GM18907 (cell line): ENCODE data around the gene AK8.

Experiments used
- ATAC-seq: cut with Tn5 transposase; IDR thresholded peaks from one replicate; pipeline ENCODE4 v1.9.1; 2021; ENCODE audit warnings: mild to moderate bottlenecking, moderate library complexity; ENCODE audit not compliant: unreplicated experiment

The AK8 gene

GRCh38 chr9:132745756-132746709, 132.1 kb downstream of the AK8 start:
- no peak for ATAC-seq

DNA sequence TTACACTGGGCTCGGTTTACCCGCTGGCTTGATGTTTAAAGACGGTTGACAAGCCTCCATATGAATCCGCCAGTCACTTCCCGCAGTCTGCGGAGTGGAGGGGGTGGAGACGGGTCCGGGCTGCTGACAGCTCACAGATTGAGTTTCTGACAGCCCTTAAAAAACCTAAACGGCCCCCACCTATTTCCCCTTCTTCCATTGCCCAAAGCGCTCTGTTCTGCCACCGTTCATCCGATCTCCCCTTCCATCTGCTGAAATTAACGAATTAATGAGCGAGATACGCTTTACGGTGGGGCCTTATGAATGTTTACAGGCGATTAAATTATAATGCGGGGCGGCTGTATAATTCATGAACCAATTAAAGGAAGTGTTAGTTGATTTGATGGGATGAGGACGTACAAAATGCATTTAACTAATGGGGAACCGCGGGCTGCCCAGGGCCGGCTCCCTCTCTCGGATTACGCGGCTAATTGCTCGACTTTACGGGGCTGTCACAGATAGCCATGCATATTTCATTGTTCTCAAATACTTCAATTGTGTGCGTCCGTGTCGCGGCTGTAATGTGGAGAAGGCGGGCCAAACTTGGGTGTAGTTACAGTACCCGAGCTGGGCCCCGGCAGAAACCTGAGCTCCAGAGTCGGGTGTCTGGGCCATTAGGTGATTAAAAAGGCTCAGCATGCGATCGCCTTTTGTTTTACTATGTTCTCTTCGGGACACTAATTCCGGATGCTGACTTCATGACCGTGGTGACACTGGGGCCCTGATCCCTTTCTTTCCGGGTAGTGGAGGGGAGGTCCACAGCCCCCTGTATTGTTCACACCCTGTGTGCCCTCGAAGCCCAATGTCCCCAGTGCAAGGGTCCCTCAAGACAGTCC, 133.0 kb downstream of the AK8 start:
- no peak for ATAC-seq

DNA sequence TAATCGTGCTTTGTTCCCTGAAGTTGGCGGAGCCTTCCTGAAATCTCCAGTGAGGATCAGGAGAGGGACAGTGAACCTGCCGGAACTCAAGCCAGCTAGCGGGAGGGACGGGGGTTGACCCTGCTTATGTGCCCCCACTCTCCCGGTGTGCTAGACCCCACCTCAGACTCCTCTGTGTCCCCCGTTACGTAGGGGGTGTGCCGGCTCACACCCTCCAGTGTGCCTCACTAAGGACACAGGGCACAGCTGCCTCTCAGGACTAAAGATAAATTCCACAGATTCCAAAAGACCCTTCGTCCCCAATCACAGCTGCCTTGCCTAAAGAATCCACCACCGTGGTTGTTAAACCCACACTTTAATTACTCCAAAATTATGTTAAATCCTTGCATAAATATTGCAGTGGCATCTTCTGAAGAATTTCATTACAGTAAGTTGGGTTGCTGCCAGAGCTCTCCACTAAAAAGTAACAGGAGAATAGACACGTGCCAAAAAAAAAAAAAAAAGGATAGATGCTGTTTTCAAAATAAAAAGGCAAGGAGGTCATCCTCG, 134.1 kb downstream of the AK8 start:
- no peak for ATAC-seq

DNA sequence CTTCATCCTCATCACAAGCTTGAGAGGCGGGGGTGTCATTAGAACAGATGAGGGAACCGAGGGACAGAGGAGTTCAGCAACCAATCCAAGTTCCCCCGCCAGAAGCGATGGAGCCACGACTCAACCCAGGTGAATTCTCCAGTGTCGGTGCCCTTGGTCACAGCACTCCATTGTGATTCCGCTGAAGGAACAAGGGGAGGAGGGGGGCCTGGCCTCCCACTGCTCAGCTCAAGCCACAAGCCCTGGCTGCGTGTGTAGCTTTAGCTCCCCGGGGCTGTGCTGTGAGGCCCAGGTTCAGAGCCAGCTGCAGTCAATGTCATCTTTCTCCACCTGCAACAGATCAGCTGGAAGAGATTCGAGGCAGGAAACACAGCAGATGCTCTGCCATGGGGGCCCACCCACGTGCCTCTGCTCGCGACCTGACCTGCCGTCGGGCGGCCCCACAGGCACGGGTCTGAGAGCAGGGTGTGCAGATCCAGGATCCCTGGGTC, 135.2 kb downstream of the AK8 start:
- ATAC-seq, result no peak

DNA sequence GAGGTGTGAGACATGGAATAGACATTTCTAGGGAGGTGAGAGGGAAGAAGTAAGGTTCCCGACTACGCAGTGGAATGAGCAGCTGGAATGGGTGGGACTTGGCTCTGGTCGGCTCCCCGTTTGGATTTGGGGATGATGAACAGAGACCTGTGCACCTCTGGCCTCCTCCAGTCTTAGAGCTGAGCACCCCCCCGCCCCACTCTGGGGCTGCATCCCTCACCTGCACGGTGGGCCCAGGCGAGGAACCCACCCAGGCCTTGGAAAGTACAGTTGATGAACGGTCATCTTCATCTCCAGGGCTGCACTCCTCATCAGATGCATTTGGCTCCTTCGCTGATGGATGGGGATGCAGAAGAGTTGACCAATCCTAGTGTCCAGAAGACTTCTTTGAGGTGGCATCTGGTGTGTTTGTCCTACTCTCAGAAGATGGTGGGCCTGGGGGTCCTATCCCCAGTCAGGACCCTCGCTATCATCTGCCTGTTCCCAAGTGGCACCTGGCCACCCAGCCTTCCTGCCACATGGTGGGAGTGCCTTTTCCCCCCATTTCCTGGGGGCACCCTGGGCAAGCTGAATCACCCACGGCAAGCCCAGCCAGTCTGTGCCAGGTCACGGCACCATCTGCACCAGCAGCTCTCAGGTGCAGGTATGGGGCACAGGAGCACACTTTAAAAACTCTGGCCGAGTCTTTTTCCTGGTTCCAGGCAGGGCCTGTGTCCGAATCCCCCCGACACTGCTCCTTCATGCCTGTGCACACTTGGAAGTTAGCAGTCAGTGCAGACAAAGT, 137.4 kb downstream of the AK8 start:
- no peak for ATAC-seq

DNA sequence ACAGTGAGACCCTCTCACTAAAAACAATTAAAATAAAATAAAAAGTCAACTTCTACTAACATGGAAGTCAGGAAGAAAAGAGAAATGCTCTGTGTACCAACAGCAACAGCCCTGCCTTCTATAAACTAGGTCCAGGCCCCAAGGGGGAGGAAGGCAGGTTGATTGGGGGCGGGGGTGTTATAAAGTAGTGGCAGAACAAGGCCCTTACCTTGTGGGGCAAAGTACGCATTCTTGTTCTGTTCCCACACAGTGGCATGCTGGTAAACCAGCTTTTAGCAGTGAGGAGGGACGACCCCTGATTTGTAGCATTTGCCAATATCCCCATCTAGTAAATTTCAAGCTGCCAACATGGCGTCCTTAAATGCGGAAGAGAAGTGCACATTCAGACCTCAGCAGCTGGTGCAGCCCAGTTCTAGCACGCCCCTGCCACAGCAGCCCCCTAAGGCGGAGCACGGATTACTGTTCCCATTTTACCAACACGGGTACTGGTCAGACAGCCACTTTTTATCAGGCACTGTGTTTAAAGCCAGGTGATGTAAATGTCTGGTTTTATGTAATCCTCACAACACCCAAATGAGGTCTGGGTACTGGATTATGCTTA, 138.3 kb downstream of the AK8 start:
- ATAC-seq, result no peak

DNA sequence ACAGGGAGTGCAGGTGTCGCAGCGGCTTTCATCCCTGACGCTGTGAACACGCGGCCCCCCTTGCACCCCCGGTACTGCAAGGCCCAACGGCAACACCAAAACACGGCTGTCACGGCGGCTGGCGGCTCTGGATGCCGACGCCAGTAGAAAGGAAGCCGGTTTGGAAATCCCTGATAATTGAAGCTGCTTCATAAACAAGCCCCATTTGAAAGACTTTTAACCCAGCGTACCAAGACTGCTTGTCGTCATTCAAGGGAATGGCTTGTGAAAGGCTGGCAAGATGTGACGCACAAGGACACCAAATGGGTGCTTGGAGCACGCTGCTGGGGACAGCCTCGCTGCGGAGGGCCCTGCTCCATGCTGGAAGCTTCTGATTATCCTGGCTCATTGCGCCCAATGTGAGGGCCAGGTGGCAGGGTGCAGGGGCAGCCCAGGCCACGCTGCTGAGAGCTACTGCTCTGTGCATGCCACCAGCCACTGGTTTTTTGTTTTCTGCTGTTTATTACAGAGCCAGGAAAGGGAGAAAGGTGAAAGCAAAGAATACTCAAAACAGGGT, 144.7 kb downstream of the AK8 start:
- no peak for ATAC-seq

GRCh38 chr9:132732326-132733259, 145.5 kb downstream of the AK8 start:
- ATAC-seq, result no peak

DNA sequence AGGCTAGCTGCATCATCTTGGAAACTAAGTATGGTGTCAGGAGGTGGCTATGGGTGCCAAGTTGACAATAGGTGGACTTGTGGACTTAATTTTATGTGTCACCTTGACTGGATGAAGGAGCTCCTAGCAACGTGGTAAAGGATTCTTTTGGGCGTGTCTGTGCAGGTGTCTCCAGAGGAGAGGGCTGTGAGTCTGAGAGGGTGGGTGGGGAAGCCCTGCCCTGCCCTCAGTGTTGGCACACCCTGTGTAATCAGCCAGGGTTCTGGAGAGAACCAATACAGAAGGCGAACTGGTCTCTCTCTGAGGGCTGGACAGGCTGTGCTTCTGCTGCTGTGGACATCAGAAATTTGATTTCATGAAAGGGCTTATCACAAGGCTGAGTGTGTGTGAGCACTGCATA, 146.9 kb downstream of the AK8 start:
- no peak for ATAC-seq

GRCh38 chr9:132730054-132731033, 147.7 kb downstream of the AK8 start:
- ATAC-seq, result no peak

DNA sequence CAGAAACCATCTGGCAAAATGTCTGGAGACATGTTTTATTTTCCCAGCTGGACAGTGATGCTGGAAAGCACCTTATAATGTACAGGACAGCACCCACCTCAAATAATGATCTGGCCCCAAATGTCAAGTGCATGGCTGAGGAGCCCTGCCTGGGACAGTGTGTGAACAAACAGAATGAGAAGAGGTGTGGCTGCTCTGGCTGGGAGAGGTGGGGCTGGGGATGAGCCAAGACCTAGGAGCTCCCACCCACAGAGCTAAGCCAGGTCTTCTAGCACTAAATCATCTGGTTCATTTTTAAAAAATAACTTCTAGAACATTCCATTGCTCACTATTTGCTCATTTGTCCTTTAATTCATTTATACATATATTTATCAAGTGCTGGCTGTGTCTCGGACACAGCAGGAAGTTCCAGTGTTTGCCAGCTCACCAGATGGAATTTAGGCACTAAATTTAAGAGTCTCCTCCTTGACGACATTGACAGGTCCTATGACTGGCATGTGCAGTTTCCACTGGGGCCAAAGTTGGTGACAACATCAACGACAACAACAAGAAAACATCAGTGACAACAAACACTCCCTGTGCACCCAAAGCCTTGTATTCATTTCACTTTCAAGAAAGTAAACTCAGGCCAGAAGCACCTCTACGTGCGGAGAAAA, 148.7 kb downstream of the AK8 start:
- ATAC-seq, result no peak

DNA sequence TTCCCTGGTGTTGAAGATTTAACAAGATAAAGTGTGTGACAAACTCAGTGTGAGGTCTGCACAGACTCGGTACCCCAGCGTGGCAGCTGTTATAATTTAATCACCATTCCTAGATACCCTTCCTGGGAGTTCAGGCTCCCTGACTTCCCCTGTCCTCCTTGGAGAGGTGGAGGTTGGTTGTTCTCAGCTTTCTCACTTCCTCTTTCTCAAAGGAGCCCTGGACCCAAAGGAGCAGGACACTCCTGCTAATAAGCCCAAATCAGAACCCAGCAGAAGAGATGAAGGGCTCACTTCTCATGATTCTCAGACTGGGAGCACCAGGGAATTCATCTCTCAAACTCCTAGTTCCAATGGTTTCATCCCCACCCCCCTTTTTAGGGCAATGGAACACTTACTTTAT, 149.6 kb downstream of the AK8 start:
- ATAC-seq, result no peak

- no peak for ATAC-seq
These were observed 150.0 kb downstream of the AK8 start for GRCh38 chr9:132728071-132728470.

DNA sequence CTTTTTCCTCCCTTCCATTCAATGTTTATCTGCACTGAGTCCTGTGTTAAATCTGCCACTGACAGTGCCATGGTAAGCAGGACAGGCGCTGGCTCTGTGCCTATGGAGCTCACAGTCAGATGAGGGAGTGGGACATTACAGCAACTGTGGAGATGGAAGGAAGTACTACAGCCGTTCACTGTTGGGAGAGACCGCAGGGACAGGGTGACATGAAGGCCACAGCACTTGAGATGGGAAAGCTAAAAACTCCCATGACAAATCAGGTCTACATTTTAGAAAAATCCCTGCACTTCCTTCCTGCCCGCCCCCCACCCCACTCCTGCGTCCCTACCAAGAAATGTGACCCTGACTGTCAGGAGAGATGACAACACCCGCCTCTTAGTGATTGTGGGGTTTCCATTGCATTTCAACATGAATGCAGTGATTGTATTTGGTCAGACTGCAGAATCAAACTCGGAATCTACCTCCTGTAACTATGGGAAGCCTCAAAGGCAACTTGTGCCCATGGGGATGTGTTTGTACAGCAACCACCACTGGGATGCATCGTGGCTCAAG, 151.4 kb downstream of the AK8 start:
- no peak for ATAC-seq

- no peak for ATAC-seq
These were observed 152.8 kb downstream of the AK8 start for GRCh38 chr9:132725306-132725705.

- no peak for ATAC-seq
These were observed 154.3 kb downstream of the AK8 start for GRCh38 chr9:132723809-132724208.

GRCh38 chr9:132722564-132723065, 155.5 kb downstream of the AK8 start:
- no peak for ATAC-seq
